K562 (cell line): ENCODE results near the gene SLC29A3. TPM values are rescaled to one million over a fixed set of nuclear protein-coding genes. Genes with fewer than 3 reads are reported as not detected.

Source experiments
- ATAC-seq: fragments of 200-7000 bp; cut with Tn5 transposase; 3 replicates; pipeline ENCODE4 v1.9.1; 2020; ENCODE audit warnings: moderate library complexity
- BruUV-seq: library from RNA; stranded (reverse); fragments of 400-500 nt; replicated peaks from 2 replicates; lab custom pipeline; 2021; lab: Mats Ljungman, UMichigan
- CTCF ChIA-PET: fragments of 300-600 bp; formaldehyde crosslinking; extraction: SDS; loops from one replicate; lab custom pipeline; 2021; ENCODE audit warnings: low intra/inter-chr PET ratio; lab: Yijun Ruan, JAX
- POLR2A ChIA-PET: fragments of 300-600, 350-650 bp; sonication (Branson Sonifier 250); formaldehyde crosslinking; extraction: SDS; loops from one replicate; lab custom pipeline; 2021; ENCODE audit warnings: antibody characterized with exemption, inconsistent platforms; lab: Yijun Ruan, JAX
- DNase-seq, 4 experiments: peaks; one replicate each; pipeline versions ENCODE4 v3.0.0 to v3.0.0-alpha.2; 2011 to 2018; ENCODE audit warnings: low spot score in 3 of 4, mixed read lengths in 3 of 4; ENCODE audit errors: extremely low read depth in 1 of 4
- FAIRE-seq: peaks from 2 replicates; lab custom pipeline; 2011; peaks lifted over from hg19 to GRCh38; lab: Jason Lieb, UNC
- H2AFZ ChIP-seq: 2 replicates; pipeline ENCODE4 v1.6.0; 2011; ENCODE audit warnings: low read depth, low read length, control low read depth, inconsistent platforms
- H3K27ac ChIP-seq: fragments of 200-600 bp; 3 replicates; pipeline ENCODE4 v1.8.0; 2011; ENCODE audit warnings: low read depth, mild to moderate bottlenecking, control low read depth, inconsistent platforms, low read length, moderate library complexity, mixed read lengths; ENCODE audit errors: extremely low read depth
- H3K27me3 ChIP-seq, 2 experiments: fragments of 300-600 bp in 1 of 2; 2 replicates in 1 of 2; 3 replicates in 1 of 2; pipeline versions ENCODE4 v1.6.0 to v1.8.0; 2011; ENCODE audit warnings: inconsistent platforms in 2 of 2, low read length in 2 of 2, mild to moderate bottlenecking in 1 of 2, mixed read lengths in 1 of 2, moderate library complexity in 1 of 2; ENCODE audit not compliant: control insufficient read depth in 2 of 2, insufficient read depth in 2 of 2
- H3K36me3 ChIP-seq: fragments of 300-600 bp; 3 replicates; pipeline ENCODE4 v1.8.0; 2011; ENCODE audit warnings: mild to moderate bottlenecking, low read length, inconsistent platforms; ENCODE audit not compliant: control insufficient read depth, insufficient read depth
- H3K4me1 ChIP-seq, 2 experiments: fragments of 200-600 bp in 1 of 2; replicated peaks in 1 of 2; 2 replicates in 1 of 2; 3 replicates in 1 of 2; pipeline versions ENCODE4 v1.5.1 to v1.8.0; 2011; ENCODE audit warnings: inconsistent platforms in 2 of 2, low read length in 2 of 2, mild to moderate bottlenecking in 1 of 2, mixed read lengths in 1 of 2, moderate library complexity in 1 of 2; ENCODE audit not compliant: control insufficient read depth in 2 of 2, insufficient read depth in 2 of 2
- H3K4me2 ChIP-seq: 2 replicates; pipeline ENCODE4 v1.6.1; 2011; ENCODE audit warnings: low read length, control low read depth, inconsistent platforms, mixed read lengths; ENCODE audit not compliant: insufficient read depth
- H3K4me3 ChIP-seq: fragments of 200-600 bp; sonication (generic), shearing (Covaris generic); 2 replicates; pipeline ENCODE4 v1.5.1; 2016; ENCODE audit warnings: control low read depth, inconsistent platforms
- H3K79me2 ChIP-seq: fragments of 200-600 bp; 3 replicates; pipeline ENCODE4 v1.8.0; 2011; ENCODE audit warnings: low read length, inconsistent platforms; ENCODE audit not compliant: control insufficient read depth, insufficient read depth
- H3K9ac ChIP-seq, 2 experiments: 2 replicates each; pipeline versions ENCODE4 v1.6.0 to v1.6.1; 2011; ENCODE audit warnings: low read depth in 2 of 2, low read length in 2 of 2, control low read depth in 1 of 2, inconsistent platforms in 1 of 2, mild to moderate bottlenecking in 1 of 2, mixed read lengths in 1 of 2; ENCODE audit not compliant: insufficient read depth in 1 of 2
- H3K9me1 ChIP-seq: one replicate; pipeline ENCODE4 v1.6.0; 2011; ENCODE audit warnings: inconsistent platforms, mild to moderate bottlenecking, low read length, moderate library complexity; ENCODE audit not compliant: control insufficient read depth, insufficient read depth
- H3K9me3 ChIP-seq: replicated peaks from 2 replicates; pipeline ENCODE4 v1.5.1; 2011; ENCODE audit warnings: low read depth, low read length, inconsistent platforms; ENCODE audit not compliant: control insufficient read depth, insufficient read depth
- H4K20me1 ChIP-seq: replicated peaks from 2 replicates; pipeline ENCODE4 v1.6.1; 2011; ENCODE audit warnings: low read length, inconsistent platforms, mixed read lengths; ENCODE audit not compliant: control insufficient read depth, insufficient read depth
- CTCF ChIP-seq, 3 experiments: IDR thresholded peaks in 2 of 3; conservative IDR thresholded peaks in 1 of 3; 2 replicates each; pipeline ENCODE4 v1.5.1; 2011 to 2012; ENCODE audit warnings: low read length in 3 of 3, mild to moderate bottlenecking in 3 of 3, control low read depth in 2 of 3, improper control_type of control experiment in 1 of 3, inconsistent platforms in 1 of 3, low read depth in 1 of 3, mixed read lengths in 1 of 3, moderate library complexity in 1 of 3; ENCODE audit not compliant: insufficient read depth in 2 of 3
- HSF4 ChIP-seq: fragments of 250-450 bp; sonication (Bioruptor Pico); IDR thresholded peaks from 2 replicates; pipeline ENCODE4 v2.1.2; 2022; ENCODE audit warnings: mild to moderate bottlenecking, moderate library complexity, borderline replicate concordance
- POLR2G ChIP-seq: fragments of 200-400 bp; formaldehyde crosslinking; IDR thresholded peaks from 2 replicates; pipeline ENCODE4 v1.6.1; 2017; ENCODE audit warnings: low read depth, mild to moderate bottlenecking, antibody characterized with exemption, low read length, moderate library complexity
- THAP12 ChIP-seq: fragments of 250-450 bp; sonication (Bioruptor Pico); IDR thresholded peaks from 2 replicates; pipeline ENCODE4 v1.9.0; 2021; ENCODE audit warnings: mild to moderate bottlenecking, inconsistent platforms
- ZBTB33 ChIP-seq: sonication (generic); formaldehyde crosslinking; IDR thresholded peaks from 2 replicates; pipeline ENCODE4 v1.8.1; 2023; ENCODE audit warnings: mild to moderate bottlenecking, missing genetic modification reagents
- ZNF146 ChIP-seq: IDR thresholded peaks from one replicate; pipeline ENCODE4 v1.6.1; 2018; ENCODE audit warnings: missing compliant biosample characterization; ENCODE audit not compliant: unreplicated experiment
- WGBS: fragments of 100-300 bp; shearing (Covaris generic); methylation state at CpG from one replicate; pipeline ENCODE4 v1.1.6; 2016; ENCODE audit warnings: low coverage, mixed read lengths; ENCODE audit not compliant: insufficient coverage; ENCODE audit errors: missing lambda C conversion rate; 5-methylcytosine and 5-hydroxymethylcytosine counted together
- in situ Hi-C: fragments of 300-500 bp; cut with MboI; formaldehyde crosslinking; loops from 4 replicates; pipeline ENCODE4 v1.15.0; 2018; ENCODE audit warnings: inconsistent platforms, mixed read lengths
- intact Hi-C: fragments of 100-400 bp; cut with micrococcal nuclease; formaldehyde crosslinking; loops from 2 replicates; pipeline ENCODE4 v1.14.2; 2022
- polyA plus RNA-seq, 8 experiments: library from polyadenylated mRNA; depleted of rRNA in 4 of 8; stranded (reverse) in 5 of 8; unstranded in 3 of 8; fragments of >200 nt; fragmentation: Nextera tagmentation in 2 of 8; fragmentation: Illumina TruSeq in 1 of 8; extraction: Ambion mirVana in 2 of 8; extraction: Trizol in 1 of 8; gene quantifications; 2 replicates each; pipeline versions ENCODE4 v1.2.1 to v1.2.3, GENCODE V29; 2011 to 2014; ENCODE audit warnings: inconsistent platforms in 1 of 8, missing spikeins in 1 of 8
- total RNA-seq, 7 experiments: library from RNA; depleted of rRNA in 6 of 7; stranded (reverse); fragments of >200 nt in 6 of 7; fragmentation: Illumina TruSeq in 2 of 7; extraction: Trizol in 2 of 7; gene quantifications; 2 replicates each; pipeline versions ENCODE4 v1.2.1 to v1.2.3, GENCODE V29; 2011 to 2021; ENCODE audit warnings: low replicate concordance in 1 of 7
- TF ChIP-seq, protein P1 (sequence below): fragments of 250-450 bp; sonication (Bioruptor Pico); IDR thresholded peaks from 2 replicates; pipeline ENCODE4 v1.8.0; 2022; ENCODE audit warnings: inconsistent platforms, mild to moderate bottlenecking, moderate library complexity, borderline replicate concordance
- TF ChIP-seq, protein P2 (sequence below): fragments of 200-800 bp; sonication (Bioruptor generic); IDR thresholded peaks from 2 replicates; pipeline ENCODE4 v1.6.1; 2017; ENCODE audit warnings: missing genetic modification characterization, missing compliant biosample characterization

The SLC29A3 gene
- total and polyA plus RNA-seq, 9 of the 15 experiments (the other 6 are each of a cell fraction or from before 2014, with no cell fraction given): 2.1 to 10.7 (median 4.6) TPM

GRCh38 chr10:71270301-71271220, 48.5 kb upstream of the SLC29A3 start:
- intact Hi-C loops: no loop called here
- DNase-seq (peak; percentile 80 to 84 (median 82)), ATAC-seq (peak; percentile 71), FAIRE-seq (peak; percentile 91)
- H3K36me3 ChIP-seq: no peaks in the 10 kb centered on the region
- no peaks in the 10 kb centered on the region for H3K9me1 ChIP-seq
- CTCF ChIA-PET: interaction anchor here (0.9 to 1.7 kb wide), 3 partner anchors 15 to 62 kb away, joined by 4 read pairs; partner anchors contain the start of gene UNC5B
- no TSS peak for BruUV-seq
- POLR2A ChIA-PET: interaction anchor here (0.8 to 2.4 kb wide), 5 partner anchors 8 to 712 kb away, joined by 3 to 6 read pairs (median 4); no protein-coding TSS in a partner anchor
- H3K4me3 ChIP-seq: no peak overlapping the region
- H3K4me2 ChIP-seq: peak overlapping the region; percentile 43
- no peaks in the 10 kb centered on the region for H3K9me3 ChIP-seq
- no peak overlapping the region; the same call in 2 of the 3 replicates for H3K27ac ChIP-seq
- H2AFZ ChIP-seq: 0 out of 2 replicates have a peak overlapping the region, but pooled peaks have one; percentile 11
- H3K9ac ChIP-seq: peak overlapping the region in 1 of 2 experiments; percentile 73; a peak in 2 of 4 replicates
- peaks cover 8% of the 10 kb centered on the region; the same call in 1 of the 2 replicates for H4K20me1 ChIP-seq
- no peaks in the 10 kb centered on the region; a peak in 1 of 5 replicates for H3K27me3 ChIP-seq
- in situ Hi-C loops: no loop called here
- no peaks in the 10 kb centered on the region for H3K79me2 ChIP-seq
- 30% methylated on average over 9 of the region's 10 CpGs for WGBS
- H3K4me1 ChIP-seq: peaks cover 29 to 33% of the 10 kb centered on the region in 2 experiments
- TF ChIP-seq POLR2G (no peak), CTCF (IDR thresholded peaks at IDR 0.05 in 2 of 3, conservative IDR thresholded peaks at IDR 0.05 in 1 of 3; ENCODE audit: insufficient read depth in 2 of 3, low read depth in 1 of 3, low read length in 3 of 3) (peak; percentile 76 to 84 (median 80)), ZBTB33 (CRISPR knock-in tag) (no peak), HSF4 (no peak), THAP12 (CRISPR knock-in tag) (peak; percentile 62), ZNF146 (CRISPR knock-in tag) (no peak)
- TF ChIP-seq, protein P1, sequence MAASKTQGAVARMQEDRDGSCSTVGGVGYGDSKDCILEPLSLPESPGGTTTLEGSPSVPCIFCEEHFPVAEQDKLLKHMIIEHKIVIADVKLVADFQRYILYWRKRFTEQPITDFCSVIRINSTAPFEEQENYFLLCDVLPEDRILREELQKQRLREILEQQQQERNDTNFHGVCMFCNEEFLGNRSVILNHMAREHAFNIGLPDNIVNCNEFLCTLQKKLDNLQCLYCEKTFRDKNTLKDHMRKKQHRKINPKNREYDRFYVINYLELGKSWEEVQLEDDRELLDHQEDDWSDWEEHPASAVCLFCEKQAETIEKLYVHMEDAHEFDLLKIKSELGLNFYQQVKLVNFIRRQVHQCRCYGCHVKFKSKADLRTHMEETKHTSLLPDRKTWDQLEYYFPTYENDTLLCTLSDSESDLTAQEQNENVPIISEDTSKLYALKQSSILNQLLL (CRISPR knock-in tag): no peak
- TF ChIP-seq, protein P2, sequence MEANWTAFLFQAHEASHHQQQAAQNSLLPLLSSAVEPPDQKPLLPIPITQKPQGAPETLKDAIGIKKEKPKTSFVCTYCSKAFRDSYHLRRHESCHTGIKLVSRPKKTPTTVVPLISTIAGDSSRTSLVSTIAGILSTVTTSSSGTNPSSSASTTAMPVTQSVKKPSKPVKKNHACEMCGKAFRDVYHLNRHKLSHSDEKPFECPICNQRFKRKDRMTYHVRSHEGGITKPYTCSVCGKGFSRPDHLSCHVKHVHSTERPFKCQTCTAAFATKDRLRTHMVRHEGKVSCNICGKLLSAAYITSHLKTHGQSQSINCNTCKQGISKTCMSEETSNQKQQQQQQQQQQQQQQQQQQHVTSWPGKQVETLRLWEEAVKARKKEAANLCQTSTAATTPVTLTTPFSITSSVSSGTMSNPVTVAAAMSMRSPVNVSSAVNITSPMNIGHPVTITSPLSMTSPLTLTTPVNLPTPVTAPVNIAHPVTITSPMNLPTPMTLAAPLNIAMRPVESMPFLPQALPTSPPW: peak; percentile 68
